ENCODE data around the gene ASB4. TPM values are rescaled to one million over a fixed set of nuclear protein-coding genes. Genes with fewer than 3 reads are reported as not detected.
"Not testable (repeated sequence)": the region's sequence is repeated elsewhere in the genome, so short reads cannot be mapped to it uniquely, and the experiment has no call there.

Gene ASB4
- total RNA-seq, 4 donors from 2014 or later = not detected

- H3K4me3 ChIP-seq = no peak overlapping the region
- no peaks in the 10 kb centered on the region for H3K27me3 ChIP-seq
- TF ChIP-seq POLR2A (IDR thresholded peaks at IDR 0.05) (no peak), EP300 (IDR thresholded peaks at IDR 0.05) (no peak), CTCF (IDR thresholded peaks at IDR 0.05) (no peak), POLR2AphosphoS5 (IDR thresholded peaks at IDR 0.05) (no peak)
- no peak overlapping the region for H3K27ac ChIP-seq
- no peaks in the 10 kb centered on the region for H3K4me1 ChIP-seq
- H3K36me3 ChIP-seq = no peaks in the 10 kb centered on the region
- H3K9me3 ChIP-seq = no peaks in the 10 kb centered on the region
- WGBS, 2 donors (ENCODE audit: low coverage in 1 of 2) = 74 to 90% methylated on average over 4 to 5 of the region's 5 CpGs
- ATAC-seq = no peak
Observed at GRCh38 chr7:95501261-95501832, 15.6 kb downstream of the ASB4 start.

GRCh38 chr7:95502403-95502802, 16.7 kb downstream of the ASB4 start:
- H3K36me3 ChIP-seq = no peaks in the 10 kb centered on the region
- H3K4me1 ChIP-seq = no peaks in the 10 kb centered on the region
- 100% methylated on average over 1 of the region's 1 CpG for WGBS, 2 donors (ENCODE audit: low coverage in 1 of 2)
- no peak for ATAC-seq
- TF ChIP-seq EP300 (IDR thresholded peaks at IDR 0.05) (no peak), POLR2AphosphoS5 (IDR thresholded peaks at IDR 0.05) (no peak), CTCF (IDR thresholded peaks at IDR 0.05) (no peak), POLR2A (IDR thresholded peaks at IDR 0.05) (no peak)
- H3K9me3 ChIP-seq = no peaks in the 10 kb centered on the region
- no peak overlapping the region for H3K4me3 ChIP-seq
- H3K27ac ChIP-seq = no peak overlapping the region
- H3K27me3 ChIP-seq = no peaks in the 10 kb centered on the region

GRCh38 chr7:95503271-95504131, 17.8 kb downstream of the ASB4 start:
- ATAC-seq = no peak
- Histone ChIP-seq H3K36me3 (no peaks in the 10 kb centered on the region), H3K9me3 (no peaks in the 10 kb centered on the region), H3K4me3 (no peak overlapping the region), H3K4me1 (no peaks in the 10 kb centered on the region), H3K27ac (no peak overlapping the region), H3K27me3 (no peaks in the 10 kb centered on the region)
- TF ChIP-seq CTCF (IDR thresholded peaks at IDR 0.05) (no peak), POLR2AphosphoS5 (IDR thresholded peaks at IDR 0.05) (no peak), EP300 (IDR thresholded peaks at IDR 0.05) (no peak), POLR2A (IDR thresholded peaks at IDR 0.05) (no peak)
- 70 to 73% methylated on average over 4 to 6 of the region's 6 CpGs for WGBS, 2 donors (ENCODE audit: low coverage in 1 of 2)

GRCh38 chr7:95504132-95504588, 18.4 kb downstream of the ASB4 start:
- WGBS, 2 donors (ENCODE audit: low coverage in 1 of 2) = 93 to 100% methylated on average over 4 to 7 of the region's 7 CpGs
- H3K27me3 ChIP-seq, H3K4me1 ChIP-seq, ATAC-seq, H3K36me3 ChIP-seq, H3K27ac ChIP-seq, H3K4me3 ChIP-seq, H3K9me3 ChIP-seq: not testable (repeated sequence)

- 72 to 79% methylated on average over 2 of the region's 2 CpGs for WGBS, 2 donors (ENCODE audit: low coverage in 1 of 2)
- H3K4me3 ChIP-seq = no peak overlapping the region
- no peak overlapping the region for H3K27ac ChIP-seq
- peaks cover 0 to 4% (median 0%) of the 10 kb centered on the region in 3 donors for H3K4me1 ChIP-seq
- TF ChIP-seq POLR2A (IDR thresholded peaks at IDR 0.05) (no peak), CTCF (IDR thresholded peaks at IDR 0.05) (no peak), EP300 (IDR thresholded peaks at IDR 0.05) (no peak), POLR2AphosphoS5 (IDR thresholded peaks at IDR 0.05) (no peak)
- H3K36me3 ChIP-seq = no peaks in the 10 kb centered on the region
- no peaks in the 10 kb centered on the region for H3K9me3 ChIP-seq
- no peaks in the 10 kb centered on the region for H3K27me3 ChIP-seq
- ATAC-seq = no peak
Observed at GRCh38 chr7:95508780-95509179, 23.0 kb downstream of the ASB4 start.

Data from gastroesophageal sphincter (tissue), 4 donors.